Epidermal melanocyte (primary cell): ENCODE results near the gene CLDN4.
A peak's percentile ranks its signal among the peaks of the same experiment; 100 is the strongest.
"Not testable (repeated sequence)": the region's sequence is repeated elsewhere in the genome, so short reads cannot be mapped to it uniquely, and the experiment has no call there.

Experiments
- DNase-seq: peaks from one replicate; pipeline ENCODE4 v3.0.0; 2011; ENCODE audit warnings: low spot score; ENCODE audit not compliant: insufficient read length

Gene CLDN4

GRCh38 chr7:73830681-73831583 lies at the start of gene CLDN4:
TSS of gene CLDN4 (plus strand) at chr7:73830996. CDS start at chr7:73831202, 206 bp downstream.
- DNase-seq: no peak

GRCh38 chr7:73786588-73786987 lies 44.2 kb upstream of the CLDN4 start:
- DNase-seq: no peak

- not testable (repeated sequence) for DNase-seq
Observed at GRCh38 chr7:73787786-73788048, 43.1 kb upstream of the CLDN4 start.

- no peak for DNase-seq
Observed at GRCh38 chr7:73789051-73789450, 41.7 kb upstream of the CLDN4 start.

- not testable (repeated sequence) for DNase-seq
Observed at GRCh38 chr7:73791170-73791690, 39.6 kb upstream of the CLDN4 start.

- DNase-seq: not testable (repeated sequence)
Observed at GRCh38 chr7:73795188-73795587, 35.6 kb upstream of the CLDN4 start.

GRCh38 chr7:73796656-73797055 lies 34.1 kb upstream of the CLDN4 start:
- not testable (repeated sequence) for DNase-seq

- not testable (repeated sequence) for DNase-seq
Observed at GRCh38 chr7:73797176-73797575, 33.6 kb upstream of the CLDN4 start.

- no peak for DNase-seq
Observed at GRCh38 chr7:73799282-73800141, 31.3 kb upstream of the CLDN4 start.

GRCh38 chr7:73801577-73801976 lies 29.2 kb upstream of the CLDN4 start:
- no peak for DNase-seq

GRCh38 chr7:73802459-73802858 lies 28.3 kb upstream of the CLDN4 start:
- no peak for DNase-seq

- no peak for DNase-seq
Observed at GRCh38 chr7:73809467-73809951, 21.3 kb upstream of the CLDN4 start.

GRCh38 chr7:73810998-73811360 lies 19.8 kb upstream of the CLDN4 start:
- DNase-seq: no peak

- DNase-seq: no peak
Observed at GRCh38 chr7:73811760-73812168, 19.0 kb upstream of the CLDN4 start.

GRCh38 chr7:73812996-73813395 lies 17.8 kb upstream of the CLDN4 start:
- no peak for DNase-seq

GRCh38 chr7:73815436-73815835 lies 15.4 kb upstream of the CLDN4 start:
- no peak for DNase-seq

GRCh38 chr7:73817121-73817520 lies 13.7 kb upstream of the CLDN4 start:
- no peak for DNase-seq

GRCh38 chr7:73820013-73820412 lies 10.8 kb upstream of the CLDN4 start:
- DNase-seq: no peak

- DNase-seq: not testable (repeated sequence)
Observed at GRCh38 chr7:73821597-73822285, 9.1 kb upstream of the CLDN4 start.

- peak; percentile 70 for DNase-seq
Observed at GRCh38 chr7:73822319-73823173, 8.2 kb upstream of the CLDN4 start.

- DNase-seq: no peak
Observed at GRCh38 chr7:73823257-73823656, 7.5 kb upstream of the CLDN4 start.
